ENCODE data around the gene FAM50A. TPM values are rescaled to one million over a fixed set of nuclear protein-coding genes. Genes with fewer than 3 reads are reported as not detected.

FAM50A gene
- total RNA-seq, 4 donors from 2014 or later = 47.7 to 63.5 (median 56.7) TPM

DNA sequence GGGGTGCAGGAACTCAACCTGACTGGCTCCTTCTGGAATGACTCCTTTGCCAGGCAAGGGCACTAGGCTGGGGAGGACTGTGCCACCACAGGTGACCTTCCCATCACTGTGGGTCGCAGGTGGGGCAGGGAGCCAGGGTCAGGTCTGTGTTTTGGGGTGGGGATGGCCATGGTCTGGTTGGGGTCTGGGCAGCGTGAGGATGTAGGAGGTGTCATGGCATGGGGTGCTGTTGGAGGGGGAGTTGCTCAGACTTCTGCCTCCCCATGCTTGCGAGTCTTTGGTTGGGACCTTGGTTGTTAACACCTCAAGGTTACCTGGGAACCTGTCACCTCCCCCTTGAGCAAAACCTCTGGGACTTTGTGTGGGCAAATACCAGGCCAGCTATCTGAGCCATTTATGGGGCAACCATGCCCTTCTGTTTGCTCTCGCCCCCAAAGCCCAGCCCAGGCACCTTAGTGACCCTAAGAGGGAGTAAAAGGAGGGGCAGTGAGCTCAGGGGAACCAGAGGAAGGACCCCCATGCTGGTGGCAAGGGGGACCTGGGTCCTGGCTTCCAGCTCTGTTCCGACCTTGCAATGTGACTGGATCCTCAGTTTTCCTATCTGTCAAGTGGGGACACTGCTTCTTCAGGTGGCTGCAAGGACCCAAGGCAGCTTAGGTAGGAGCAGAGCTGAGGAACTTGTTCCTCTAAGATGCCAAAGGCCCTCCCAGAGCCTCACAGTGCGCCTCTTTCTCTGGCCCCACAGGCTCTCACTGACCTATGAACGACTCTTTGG, 9.4 kb upstream of the FAM50A start:
- H3K27me3 ChIP-seq = no peaks in the 10 kb centered on the region
- H3K4me3 ChIP-seq = no peak overlapping the region
- H3K27ac ChIP-seq (replicated peaks in 1 of 4) = no peak overlapping the region
- DNase-seq (ENCODE audit: extremely low spot score) = no peak
- peaks cover 0 to 49% (median 42%) of the 10 kb centered on the region in 4 donors for H3K36me3 ChIP-seq
- intact Hi-C loops (cut with DNase I) = loop anchor here (5.0 kb wide), 1 partner anchor 53 kb away; the partner anchor contains the start of gene UBL4A
- peaks cover 13 to 40% (median 34%) of the 10 kb centered on the region in 4 donors for H3K4me1 ChIP-seq
- H3K9me3 ChIP-seq = no peaks in the 10 kb centered on the region
- TF ChIP-seq POLR2AphosphoS5 (IDR thresholded peaks at IDR 0.05) = no peak
- TF ChIP-seq, protein P1, sequence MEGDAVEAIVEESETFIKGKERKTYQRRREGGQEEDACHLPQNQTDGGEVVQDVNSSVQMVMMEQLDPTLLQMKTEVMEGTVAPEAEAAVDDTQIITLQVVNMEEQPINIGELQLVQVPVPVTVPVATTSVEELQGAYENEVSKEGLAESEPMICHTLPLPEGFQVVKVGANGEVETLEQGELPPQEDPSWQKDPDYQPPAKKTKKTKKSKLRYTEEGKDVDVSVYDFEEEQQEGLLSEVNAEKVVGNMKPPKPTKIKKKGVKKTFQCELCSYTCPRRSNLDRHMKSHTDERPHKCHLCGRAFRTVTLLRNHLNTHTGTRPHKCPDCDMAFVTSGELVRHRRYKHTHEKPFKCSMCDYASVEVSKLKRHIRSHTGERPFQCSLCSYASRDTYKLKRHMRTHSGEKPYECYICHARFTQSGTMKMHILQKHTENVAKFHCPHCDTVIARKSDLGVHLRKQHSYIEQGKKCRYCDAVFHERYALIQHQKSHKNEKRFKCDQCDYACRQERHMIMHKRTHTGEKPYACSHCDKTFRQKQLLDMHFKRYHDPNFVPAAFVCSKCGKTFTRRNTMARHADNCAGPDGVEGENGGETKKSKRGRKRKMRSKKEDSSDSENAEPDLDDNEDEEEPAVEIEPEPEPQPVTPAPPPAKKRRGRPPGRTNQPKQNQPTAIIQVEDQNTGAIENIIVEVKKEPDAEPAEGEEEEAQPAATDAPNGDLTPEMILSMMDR (IDR thresholded peaks at IDR 0.05) = no peak
- WGBS = 71% methylated on average over 7 of the region's 7 CpGs

DNA sequence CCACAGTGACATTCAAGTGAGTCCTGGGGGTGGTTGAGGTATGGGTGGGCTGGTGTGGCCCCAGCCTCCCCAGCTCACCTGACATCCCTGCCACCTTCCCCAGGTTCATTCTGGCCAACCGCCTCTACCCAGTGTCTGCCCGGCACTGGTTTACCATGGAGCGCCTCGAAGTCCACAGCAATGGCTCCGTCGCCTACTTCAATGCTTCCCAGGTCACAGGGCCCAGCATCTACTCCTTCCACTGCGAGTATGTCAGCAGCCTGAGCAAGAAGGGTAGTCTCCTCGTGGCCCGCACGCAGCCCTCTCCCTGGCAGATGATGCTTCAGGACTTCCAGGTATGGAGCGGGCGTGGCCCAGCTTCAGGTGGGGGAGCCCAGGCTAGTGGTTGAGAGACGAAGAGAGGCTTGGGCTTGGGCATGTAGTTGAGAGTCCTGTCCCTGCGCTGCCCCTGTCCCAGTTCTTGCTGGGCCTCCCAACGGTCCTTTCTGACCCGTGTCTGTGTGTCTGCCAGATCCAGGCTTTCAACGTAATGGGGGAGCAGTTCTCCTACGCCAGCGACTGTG, 8.7 kb upstream of the FAM50A start:
- Histone ChIP-seq H3K4me1 (peaks cover 12 to 33% (median 30%) of the 10 kb centered on the region in 4 donors), H3K36me3 (peaks cover 0 to 56% (median 47%) of the 10 kb centered on the region in 4 donors), H3K4me3 (no peak overlapping the region), H3K27ac (replicated peaks in 1 of 4) (peak overlapping the region in 1 of 4 donors; percentile 88), H3K9me3 (no peaks in the 10 kb centered on the region), H3K27me3 (no peaks in the 10 kb centered on the region)
- 93% methylated on average over 16 of the region's 19 CpGs for WGBS
- no peak for TF ChIP-seq POLR2AphosphoS5 (IDR thresholded peaks at IDR 0.05)
- no peak for TF ChIP-seq POLR2A (IDR thresholded peaks at IDR 0.05; ENCODE audit: low read depth)
- no peak for TF ChIP-seq EP300 (IDR thresholded peaks at IDR 0.05)
- TF ChIP-seq, protein P1 (IDR thresholded peaks at IDR 0.05) = no peak
- intact Hi-C loops (cut with DNase I) = loop anchor here (5.0 kb wide), 1 partner anchor 52 kb away; the partner anchor contains the start of gene UBL4A
- DNase-seq (ENCODE audit: extremely low spot score) = no peak

DNA sequence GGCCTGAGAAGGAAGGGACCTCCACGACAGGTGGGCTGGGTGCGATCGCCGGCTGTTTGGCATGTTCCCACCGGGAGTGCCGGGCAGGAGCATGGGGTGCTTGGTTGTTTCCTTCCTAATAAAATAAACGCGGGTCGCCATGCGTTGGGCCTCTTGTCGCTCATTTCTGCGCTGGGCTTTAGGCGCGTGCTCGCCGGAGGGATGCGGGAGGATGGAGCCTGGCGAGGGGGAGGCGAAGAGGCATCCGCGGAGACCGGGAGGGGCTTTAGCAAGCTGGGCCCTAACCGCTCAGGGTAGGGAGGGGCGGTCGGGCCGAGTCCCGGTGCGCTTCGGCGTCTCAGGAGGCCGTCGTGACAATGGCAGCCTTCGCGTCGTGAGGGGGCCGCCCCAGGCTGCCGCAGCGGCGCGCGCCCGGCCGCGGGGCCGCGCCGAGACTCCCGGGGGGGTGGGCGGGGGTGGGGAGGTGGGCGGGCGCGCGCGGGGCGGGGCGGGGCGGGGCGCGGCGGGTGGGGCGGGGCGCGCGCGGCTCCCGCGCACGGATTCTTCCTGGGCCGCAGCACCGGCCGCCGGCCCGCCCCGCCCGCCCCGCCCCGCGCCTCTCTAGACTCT, 7.5 kb upstream of the FAM50A start:
- H3K36me3 ChIP-seq = peaks cover 0 to 66% (median 59%) of the 10 kb centered on the region in 4 donors

DNA sequence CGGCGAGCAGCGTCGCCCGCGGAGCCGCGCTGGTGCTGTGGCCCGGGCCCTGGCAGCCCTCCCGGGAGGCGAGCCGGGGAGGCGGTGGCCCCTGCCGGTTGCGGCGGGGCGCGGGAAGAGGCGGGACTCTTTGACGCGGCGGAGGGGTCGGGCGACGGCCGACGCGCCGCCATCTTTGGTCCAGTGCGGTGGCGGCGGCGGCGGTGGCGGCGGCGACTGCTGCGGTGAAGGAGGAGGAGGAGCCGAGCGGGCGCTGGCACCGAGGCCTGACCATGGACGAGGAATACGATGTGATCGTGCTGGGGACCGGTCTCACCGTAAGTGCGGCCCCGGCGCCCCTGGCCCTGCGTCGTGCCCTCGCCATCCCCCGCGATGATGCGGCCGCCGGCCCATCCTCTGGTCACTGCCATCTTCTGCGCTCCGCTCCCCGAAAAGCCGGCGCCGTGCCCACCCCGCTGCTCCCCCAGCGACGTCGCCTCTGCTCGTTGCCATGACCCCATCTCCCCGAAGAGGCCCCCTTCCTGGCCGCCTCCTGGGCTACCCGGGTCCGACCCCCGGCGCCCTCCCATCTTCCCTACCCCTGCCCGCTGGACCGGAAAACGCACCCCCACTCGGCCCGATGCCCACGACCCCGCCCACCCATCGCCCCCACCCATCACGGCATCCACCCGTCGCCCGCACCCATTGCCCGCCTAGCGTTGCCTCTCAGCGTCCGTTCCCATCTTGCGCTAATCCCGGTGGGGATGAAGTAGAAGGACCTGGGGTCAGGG, 6.8 kb upstream of the FAM50A start, which contains the start of gene GDI1:
TSS of gene GDI1 (plus strand) at position 172 of the 770 bp plus-strand sequence. CDS start at position 273, 101 bp downstream.
- TF ChIP-seq POLR2A (IDR thresholded peaks at IDR 0.05; ENCODE audit: low read depth) = peak; percentile 22
- peak; percentile 49 to 75 for TF ChIP-seq POLR2AphosphoS5 (IDR thresholded peaks at IDR 0.05)
- TF ChIP-seq, protein P1 (IDR thresholded peaks at IDR 0.05) = no peak
- TF ChIP-seq EP300 (IDR thresholded peaks at IDR 0.05) = no peak
- Histone ChIP-seq H3K27ac (replicated peaks in 1 of 4) (peak within 1 kb of the TSS; percentile 88 to 91 (median 90)), H3K27me3 (no peaks in the 10 kb centered on the region), H3K4me1 (peaks cover 7 to 24% (median 22%) of the 10 kb centered on the region in 4 donors), H3K9me3 (no peaks in the 10 kb centered on the region), H3K4me3 (peak within 1 kb of the TSS; percentile 68 to 84 (median 74)), H3K36me3 (peaks cover under 1 to 66% (median 61%) of the 10 kb centered on the region in 4 donors)
- intact Hi-C loops (cut with DNase I) = loop anchor here (5.0 kb wide), 1 partner anchor 50 kb away; the partner anchor contains the start of gene UBL4A
- WGBS = 32% methylated on average over 37 of the region's 93 CpGs
- DNase-seq (ENCODE audit: extremely low spot score) = no peak

More for the DNA sequence above, 7.5 kb upstream of the FAM50A start:
- WGBS = 23% methylated on average over 23 of the region's 78 CpGs
- Histone ChIP-seq H3K4me3 (peak overlapping the region; percentile 68 to 84 (median 74)), H3K27ac (replicated peaks in 1 of 4) (peak overlapping the region; percentile 88 to 91 (median 90)), H3K9me3 (no peaks in the 10 kb centered on the region), H3K27me3 (no peaks in the 10 kb centered on the region), H3K4me1 (peaks cover 7 to 24% (median 22%) of the 10 kb centered on the region in 4 donors)
- intact Hi-C loops (cut with DNase I) = loop anchor here (5.0 kb wide), 1 partner anchor 51 kb away; the partner anchor contains the start of gene UBL4A
- TF ChIP-seq EP300 (IDR thresholded peaks at IDR 0.05) (no peak), POLR2A (IDR thresholded peaks at IDR 0.05; ENCODE audit: low read depth) (no peak)
- TF ChIP-seq, protein P1 (IDR thresholded peaks at IDR 0.05) = no peak
- DNase-seq (ENCODE audit: extremely low spot score) = no peak

All from esophagus muscularis mucosa (tissue), 4 donors.